IMR-90 (cell line): ENCODE measurements around the gene EHBP1.

ENCODE experiments used
- BHLHE40 ChIP-seq: fragments of 150-350 bp; IDR thresholded peaks from 2 replicates; pipeline ENCODE4 v1.6.1; 2016; ENCODE audit warnings: mild to moderate bottlenecking, low read depth, low read length
- CHD1 ChIP-seq: IDR thresholded peaks from 2 replicates; pipeline ENCODE4 v1.6.1; 2012; ENCODE audit warnings: low read depth, low read length, improper control_type of control experiment
- CTCF ChIP-seq: conservative IDR thresholded peaks from 2 replicates; pipeline ENCODE4 v1.5.1; 2012; ENCODE audit warnings: mild to moderate bottlenecking, low read depth, low read length, improper control_type of control experiment
- POLR2A ChIP-seq: IDR thresholded peaks from 2 replicates; pipeline ENCODE4 v1.6.1; 2012; ENCODE audit warnings: mild to moderate bottlenecking, low read depth, low read length
- USF2 ChIP-seq: fragments of 150-350 bp; IDR thresholded peaks from 2 replicates; pipeline ENCODE4 v1.6.1; 2017; ENCODE audit warnings: mild to moderate bottlenecking, antibody characterized with exemption, low read length, low read depth

- TF ChIP-seq CTCF (no peak), POLR2A (no peak), USF2 (no peak), CHD1 (no peak), BHLHE40 (no peak)
Measured at GRCh38 chr2:63092401-63092800, 386.9 kb downstream of the EHBP1 start.
